Right renal cortex interstitium (tissue), 3 donors: Measurements from ENCODE around the gene ULBP3. TPM values are rescaled to one million over a fixed set of nuclear protein-coding genes. Genes with fewer than 3 reads are reported as not detected.
"Not testable (repeated sequence)": the region's sequence is repeated elsewhere in the genome, so short reads cannot be mapped to it uniquely, and the experiment has no call there.

ENCODE experiments used
- DNase-seq, 3 donors: peaks; one replicate each; pipeline ENCODE4 v3.0.0-alpha.2; 2013; ENCODE audit warnings: low read depth in 3 of 3, low spot score in 2 of 3
- polyA plus RNA-seq, 3 donors: library from polyadenylated mRNA; unstranded; fragments of 120-200 nt; gene quantifications; one replicate each; pipeline ENCODE4 v1.2.1, GENCODE V29; 2013; ENCODE audit not compliant: insufficient read length in 3 of 3

Gene ULBP3
- polyA plus RNA-seq, 3 donors = 8.1 to 12.2 (median 10.1) TPM

DNA sequence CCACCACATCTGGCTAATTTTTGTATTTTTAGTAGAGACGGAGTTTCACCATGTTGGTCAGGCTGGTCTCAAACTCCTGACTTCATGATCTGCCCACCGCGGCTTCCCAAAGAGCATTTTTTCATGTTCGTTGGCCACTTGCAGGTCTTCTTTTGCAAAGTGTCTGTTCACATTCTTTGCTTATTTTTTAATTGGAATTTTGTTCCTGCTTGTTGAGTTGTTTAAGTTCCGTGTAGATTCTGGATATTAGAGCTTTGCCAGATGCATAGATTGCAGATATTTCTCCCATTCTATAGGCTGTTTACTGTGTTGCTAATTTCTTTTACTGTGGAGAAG, 51.8 kb downstream of the ULBP3 start:
- DNase-seq = not testable (repeated sequence)

DNA sequence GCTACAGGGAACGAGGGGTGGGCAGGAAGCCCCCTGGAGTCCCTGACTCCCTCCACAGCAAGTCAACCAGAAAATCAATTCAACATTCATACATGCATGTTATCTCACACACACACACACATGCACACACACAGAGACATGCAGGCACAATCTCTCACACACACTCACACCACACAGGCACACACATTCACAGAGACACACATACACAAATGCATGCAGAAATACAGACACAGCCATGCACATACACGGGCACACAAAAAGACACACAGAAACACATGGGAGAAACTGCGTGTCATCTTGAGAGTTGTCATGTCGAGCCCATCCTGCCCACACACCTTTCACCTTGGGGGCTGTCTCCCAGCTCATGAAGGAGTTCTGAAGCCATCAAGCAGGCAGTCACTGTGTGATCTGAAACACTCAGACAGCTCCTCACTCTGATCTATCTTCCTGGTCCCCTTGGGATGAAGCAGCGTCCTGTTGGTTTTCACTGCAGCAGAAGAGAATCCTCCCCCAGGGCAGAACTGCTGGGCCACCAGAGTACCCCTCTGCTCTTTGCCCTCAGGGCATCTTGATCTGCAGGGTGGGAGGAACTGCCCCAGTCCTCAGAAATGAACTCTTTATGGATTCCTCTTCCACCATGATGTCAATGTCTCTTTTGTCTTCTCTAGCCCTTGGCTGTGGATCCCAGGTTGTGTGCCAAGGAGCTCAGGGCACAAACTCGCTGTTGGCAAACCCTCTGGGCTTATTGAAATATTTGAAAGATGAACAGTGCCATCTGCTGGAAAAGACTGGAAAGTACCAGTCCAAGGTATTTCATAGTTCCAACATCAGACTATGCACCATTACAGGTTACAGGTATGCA, 52.4 kb downstream of the ULBP3 start:
- peak in 1 of 3 donors; percentile 53 for DNase-seq

- not testable (repeated sequence) for DNase-seq
Measured at GRCh38 chr6:150015281-150016001, 53.5 kb downstream of the ULBP3 start.

GRCh38 chr6:150014623-150015280, 54.2 kb downstream of the ULBP3 start:
- not testable (repeated sequence) for DNase-seq

DNA sequence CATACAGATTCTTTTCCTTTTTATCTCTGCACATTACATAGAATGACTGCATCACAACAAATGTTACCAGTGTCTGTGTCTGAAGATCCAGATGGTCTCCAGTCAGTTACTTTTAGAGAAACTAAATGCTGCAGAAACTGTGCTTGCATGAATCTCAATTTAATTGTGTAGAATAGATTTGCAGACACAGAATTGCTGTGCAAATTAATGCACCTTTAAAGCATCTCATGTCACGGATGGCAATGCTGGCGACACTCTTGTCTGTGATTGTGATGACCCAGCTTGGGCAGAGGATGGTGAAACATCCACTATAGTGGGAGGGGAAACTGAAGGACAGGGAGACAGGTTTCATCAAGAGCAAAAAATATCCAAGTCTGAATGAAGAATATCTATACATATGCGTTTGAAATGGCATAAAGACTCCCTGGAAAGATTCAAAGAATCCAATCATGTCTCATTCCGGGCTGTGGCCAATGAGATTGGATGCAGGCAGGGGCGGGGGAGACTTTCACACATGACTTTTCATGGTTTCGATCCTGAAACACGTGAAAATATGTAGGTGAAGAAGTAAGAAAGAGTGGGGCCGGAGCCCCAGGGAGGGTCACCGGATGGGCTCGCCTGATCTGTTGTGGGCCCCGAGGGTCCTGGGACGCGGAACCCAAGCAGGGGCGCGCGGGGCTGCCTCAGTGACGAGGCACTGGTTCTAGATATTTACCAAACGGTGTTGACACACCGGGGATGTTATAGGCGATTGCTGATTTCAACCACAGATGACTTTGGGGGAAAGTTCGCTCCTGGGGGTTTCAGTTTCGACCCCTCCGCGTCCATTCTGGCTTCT, 54.9 kb downstream of the ULBP3 start:
- DNase-seq = not testable (repeated sequence)

GRCh38 chr6:150012846-150013784, 55.8 kb downstream of the ULBP3 start:
- not testable (repeated sequence) for DNase-seq

Other genes with a start within 250 kb of the ULBP3 start
- 10 to 100 TPM; 32.5 to 38.6 (median 35.3) TPM for gene LRP11, start 204.8 kb downstream of the ULBP3 start, polyA plus RNA-seq
- under 1 TPM; 0.43 to 0.59 (median 0.46) TPM for gene RAET1E, start 171.0 kb downstream of the ULBP3 start, polyA plus RNA-seq
- gene RAET1G, start 146.0 kb downstream of the ULBP3 start, polyA plus RNA-seq = 1 to 10 TPM in 2 of 3 donors, under 1 TPM in 1; 0.75 to 1.9 (median 1.5) TPM
- gene ULBP2, start 127.1 kb downstream of the ULBP3 start, polyA plus RNA-seq = under 1 TPM; 0.65 to 0.87 (median 0.68) TPM
- 1 to 10 TPM; 1.7 to 2.0 (median 1.9) TPM for gene ULBP1, start 105.2 kb downstream of the ULBP3 start, polyA plus RNA-seq
- gene RAET1L, start 43.6 kb downstream of the ULBP3 start, polyA plus RNA-seq = not detected
- gene PPP1R14C, start 73.9 kb upstream of the ULBP3 start, polyA plus RNA-seq = 10 to 100 TPM; 23.3 to 25.1 (median 24.7) TPM